ENCODE measurements around the gene PKP3. TPM values are rescaled to one million over a fixed set of nuclear protein-coding genes. Genes with fewer than 3 reads are reported as not detected.
A peak's percentile ranks its signal among the peaks of the same experiment; 100 is the strongest.
"Not testable (repeated sequence)": the region's sequence is repeated elsewhere in the genome, so short reads cannot be mapped to it uniquely, and the experiment has no call there.

Gene PKP3
- total RNA-seq, 1 experiment from 2014 or later, result 2.4 TPM

GRCh38 chr11:377883-378500 lies 16.0 kb upstream of the PKP3 start:
- no peak for DNase-seq (ENCODE audit: low spot score)

GRCh38 chr11:379205-380094 lies 14.6 kb upstream of the PKP3 start:
- DNase-seq (ENCODE audit: low spot score), result no peak

- no peak for DNase-seq (ENCODE audit: low spot score)
Measured at GRCh38 chr11:380095-380480, 13.9 kb upstream of the PKP3 start.

- DNase-seq (ENCODE audit: low spot score), result no peak
Measured at GRCh38 chr11:380491-380890, 13.5 kb upstream of the PKP3 start.

GRCh38 chr11:380996-381395 lies 13.0 kb upstream of the PKP3 start:
- no peak for DNase-seq (ENCODE audit: low spot score)

- DNase-seq (ENCODE audit: low spot score), result no peak
Measured at GRCh38 chr11:381501-382072, 12.4 kb upstream of the PKP3 start.

- DNase-seq (ENCODE audit: low spot score), result no peak
Measured at GRCh38 chr11:382081-382629, 11.9 kb upstream of the PKP3 start.

- DNase-seq (ENCODE audit: low spot score), result no peak
Measured at GRCh38 chr11:383431-383830, 10.6 kb upstream of the PKP3 start.

- DNase-seq (ENCODE audit: low spot score), result no peak
Measured at GRCh38 chr11:384511-384910, 9.5 kb upstream of the PKP3 start.

- no peak for DNase-seq (ENCODE audit: low spot score)
Measured at GRCh38 chr11:385594-386351, 8.2 kb upstream of the PKP3 start.

- no peak for DNase-seq (ENCODE audit: low spot score)
Measured at GRCh38 chr11:386483-386882, 7.5 kb upstream of the PKP3 start.

GRCh38 chr11:387193-387793 lies 6.7 kb upstream of the PKP3 start:
- no peak for DNase-seq (ENCODE audit: low spot score)

- DNase-seq (ENCODE audit: low spot score), result not testable (repeated sequence)
Measured at GRCh38 chr11:389369-389768, 4.6 kb upstream of the PKP3 start.

GRCh38 chr11:390175-390574 lies 3.8 kb upstream of the PKP3 start:
- no peak for DNase-seq (ENCODE audit: low spot score)

- DNase-seq (ENCODE audit: low spot score), result no peak
Measured at GRCh38 chr11:391117-392017, 2.6 kb upstream of the PKP3 start.

- no peak for DNase-seq (ENCODE audit: low spot score)
Measured at GRCh38 chr11:392102-392777, 1.8 kb upstream of the PKP3 start.

- peak; percentile 70 for DNase-seq (ENCODE audit: low spot score)
Measured at GRCh38 chr11:393219-394033, 583 bp upstream of the PKP3 start.

GRCh38 chr11:394858-395655 lies 1.0 kb downstream of the PKP3 start:
- DNase-seq (ENCODE audit: low spot score), result no peak

All from H4 (cell line).